Stimulated activated CD4-positive, alpha-beta T cell treated with anti-CD3 and anti-CD28 coated beads, TNF-alpha, amount 100 ng/mL, for 24 hours (primary cell): ENCODE results near the gene DYNLT3.

Experiments used
- DNase-seq, 3 experiments: peaks; one replicate each; pipeline ENCODE4 v3.0.0-alpha.2; 2020; ENCODE audit warnings: low read depth in 3 of 3

Gene DYNLT3, protein sequence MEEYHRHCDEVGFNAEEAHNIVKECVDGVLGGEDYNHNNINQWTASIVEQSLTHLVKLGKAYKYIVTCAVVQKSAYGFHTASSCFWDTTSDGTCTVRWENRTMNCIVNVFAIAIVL

DNA sequence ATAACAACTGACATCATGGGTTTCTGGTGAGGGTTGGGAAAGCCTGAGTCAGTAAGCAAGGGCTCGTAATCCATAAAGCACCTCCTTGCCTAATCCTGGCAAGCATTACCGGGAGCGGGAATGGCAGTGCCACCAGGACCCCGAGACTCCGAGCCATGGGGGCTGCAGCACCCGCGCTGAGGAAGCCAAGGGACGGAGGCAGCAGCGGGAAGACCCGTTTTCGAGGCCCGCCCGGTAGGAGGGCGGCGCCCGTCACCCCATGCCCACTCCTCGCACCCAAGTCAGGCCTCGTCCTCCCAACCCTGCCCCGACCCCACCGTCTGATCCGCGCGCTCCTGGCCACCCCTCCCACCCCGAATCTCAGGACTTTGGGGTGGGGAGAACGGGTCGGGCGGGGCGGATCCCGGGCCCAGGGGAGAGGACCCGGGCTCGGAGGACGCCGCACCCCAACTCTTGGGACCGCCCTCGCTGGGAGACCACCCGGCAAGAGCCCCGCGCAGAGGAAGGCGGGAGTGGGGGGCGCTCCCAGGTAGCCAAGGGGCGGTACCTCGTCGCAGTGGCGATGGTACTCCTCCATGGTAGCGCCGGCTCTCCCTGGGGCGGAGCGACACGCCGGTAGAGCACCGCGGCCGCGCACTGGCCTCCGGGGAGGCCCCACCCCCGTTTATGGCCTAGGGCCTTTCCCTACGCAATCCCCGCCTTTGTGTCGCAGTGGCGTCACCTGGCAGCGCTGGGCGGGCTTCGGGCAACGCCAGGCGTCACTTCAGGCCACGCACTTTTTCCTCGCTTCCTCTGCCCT, at the start of gene DYNLT3:
Gene DYNLT3, minus strand, starts transcription at position 638 of the 799 bp plus-strand sequence. Its CDS starts 61 bp downstream, at position 577.
- DNase-seq: peak; percentile 45 to 71 (median 45)

DNA sequence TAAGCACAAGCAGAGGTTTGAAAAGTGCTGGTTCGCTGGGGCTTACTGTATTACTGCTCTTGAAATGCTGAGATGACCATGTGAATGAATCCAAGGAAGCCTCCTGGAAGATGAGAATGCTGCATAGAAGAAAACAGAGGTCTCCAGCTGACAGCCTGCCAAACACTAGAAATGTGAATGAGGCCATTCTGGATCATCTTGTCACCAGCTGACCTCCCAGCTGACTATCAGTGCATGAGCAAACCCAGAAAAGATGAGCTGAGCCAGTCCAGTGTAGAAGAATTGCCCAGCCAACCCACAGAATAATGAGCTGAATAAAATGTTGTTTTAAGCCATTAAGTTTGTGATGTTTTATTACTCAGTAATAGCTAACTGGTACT, 49.1 kb upstream of the DYNLT3 start:
- DNase-seq: no peak

DNA sequence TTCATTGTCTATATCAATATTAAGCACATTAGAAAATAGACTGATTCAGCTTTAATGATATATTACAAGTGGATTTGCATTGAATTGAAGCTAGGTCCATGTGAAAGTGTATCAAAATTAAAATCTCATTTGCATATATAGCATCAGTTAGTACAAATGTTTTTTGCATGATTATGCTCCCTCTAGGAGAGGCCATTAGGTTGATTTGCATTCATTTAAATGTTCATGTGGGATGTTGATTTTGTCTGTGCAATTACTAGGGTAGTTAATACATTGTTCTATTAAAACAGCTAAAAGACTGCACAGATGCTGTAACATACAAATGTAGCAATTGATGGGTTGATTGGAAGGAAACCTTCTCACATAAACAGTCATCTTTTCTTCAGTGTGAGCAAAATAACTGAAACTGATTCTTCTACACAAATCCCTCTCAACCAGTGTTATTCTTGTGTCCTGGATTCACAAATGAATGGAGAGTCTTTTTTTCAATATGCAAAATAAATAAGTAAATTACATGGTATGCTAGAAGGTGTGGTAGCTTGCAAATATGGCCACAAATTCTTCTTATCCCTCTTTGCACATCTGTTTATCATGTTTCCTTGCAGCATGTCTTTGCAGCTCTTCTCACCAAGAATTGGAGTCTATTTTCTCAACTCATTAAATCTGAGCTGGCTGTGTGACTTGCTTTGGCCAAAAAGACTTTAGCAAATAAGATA, 48.6 kb upstream of the DYNLT3 start:
- no peak for DNase-seq

DNA sequence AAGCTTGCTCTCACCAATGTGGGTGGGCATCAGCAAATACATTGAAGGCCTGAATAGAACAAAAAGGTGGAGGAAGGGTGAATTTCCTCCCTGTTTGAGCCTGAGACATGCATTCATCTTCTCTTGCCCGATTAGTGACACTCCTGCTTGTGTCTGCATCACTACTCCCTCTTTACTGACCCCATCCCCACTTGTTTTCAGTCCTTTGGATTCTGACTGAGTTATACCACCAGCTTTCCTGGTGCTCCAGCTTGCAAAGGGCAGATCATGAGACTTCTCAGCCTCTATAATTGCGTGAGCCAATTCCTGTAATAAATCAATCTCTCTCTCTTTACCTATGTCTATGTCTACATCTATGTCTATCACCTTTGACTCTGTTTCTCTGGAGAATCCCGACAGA, 47.4 kb upstream of the DYNLT3 start:
- DNase-seq: no peak

DNA sequence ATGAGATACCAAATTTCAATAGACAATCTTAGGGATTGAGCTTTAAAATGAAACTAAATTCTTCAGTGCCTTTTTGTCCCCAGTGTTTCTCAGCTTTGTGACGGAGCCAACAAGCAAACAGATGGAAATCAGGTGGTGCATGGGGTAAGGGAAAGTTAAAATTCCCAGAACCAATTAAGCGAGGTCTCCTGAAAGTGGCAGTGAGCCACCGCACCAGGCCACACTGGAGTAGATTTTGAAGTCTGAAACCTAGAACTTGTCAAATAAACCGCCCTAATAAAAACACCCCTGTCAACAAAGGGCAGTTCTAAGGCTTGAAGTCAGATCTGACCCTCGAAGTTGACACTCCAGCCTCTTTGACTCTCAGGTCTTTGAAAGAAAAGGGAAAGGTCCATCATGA, 40.6 kb upstream of the DYNLT3 start:
- no peak for DNase-seq

DNA sequence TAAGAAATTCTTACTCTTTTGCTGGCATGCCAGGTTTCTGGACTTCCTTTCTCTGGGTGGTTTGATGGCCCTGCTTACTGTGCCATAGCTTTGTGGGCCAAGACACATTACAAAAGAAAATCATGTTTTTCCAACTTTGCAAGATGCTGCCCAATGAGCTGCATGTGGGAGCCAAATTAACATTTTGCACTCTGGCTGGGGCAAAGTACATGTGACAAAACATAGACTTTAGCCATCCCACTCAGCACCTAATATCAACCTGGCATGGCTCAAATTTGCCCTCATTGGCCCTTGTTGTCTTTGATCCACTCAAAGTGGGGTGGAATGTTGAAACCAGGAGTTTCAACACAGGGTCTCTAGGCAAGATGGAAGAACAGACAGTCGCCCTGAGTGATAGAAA, 40.0 kb upstream of the DYNLT3 start:
- DNase-seq: no peak

DNA sequence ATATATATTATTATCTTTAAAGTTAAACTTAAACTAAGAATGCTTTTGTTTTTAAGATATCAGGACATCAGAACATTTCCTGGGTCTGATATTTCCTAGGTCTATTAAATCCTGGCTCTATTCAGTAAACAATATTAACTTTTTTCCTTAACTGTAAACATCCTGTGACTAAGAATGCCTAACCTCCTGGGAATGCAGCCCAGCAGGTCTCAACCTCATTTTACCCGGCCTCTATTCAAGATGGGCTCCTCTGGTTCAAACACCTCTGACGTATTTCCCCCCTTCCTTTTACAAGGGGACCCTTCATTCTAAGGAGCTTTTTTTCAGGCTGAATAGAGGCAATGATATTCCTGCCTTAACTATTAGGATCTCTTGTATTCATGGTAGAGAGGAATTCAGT, 35.8 kb upstream of the DYNLT3 start:
- no peak for DNase-seq

DNA sequence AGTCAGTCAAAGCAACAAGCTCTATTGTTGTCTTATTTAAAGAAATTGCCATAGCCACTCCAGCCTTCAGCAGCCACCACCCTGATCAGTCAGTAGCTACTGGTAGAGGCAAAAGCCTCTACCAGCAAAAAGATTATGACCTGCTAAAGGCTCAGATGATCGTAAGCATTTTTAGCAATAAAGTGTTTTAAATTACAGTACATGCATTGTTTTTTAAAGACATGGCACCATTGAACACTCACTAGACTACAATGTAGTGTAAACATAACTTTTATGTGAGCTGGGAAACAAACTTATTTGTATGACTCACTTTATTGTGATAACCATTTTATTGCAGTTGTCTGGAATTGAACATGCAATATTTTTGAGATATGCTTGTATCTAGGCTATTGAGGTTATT, 32.3 kb upstream of the DYNLT3 start:
- no peak for DNase-seq

DNA sequence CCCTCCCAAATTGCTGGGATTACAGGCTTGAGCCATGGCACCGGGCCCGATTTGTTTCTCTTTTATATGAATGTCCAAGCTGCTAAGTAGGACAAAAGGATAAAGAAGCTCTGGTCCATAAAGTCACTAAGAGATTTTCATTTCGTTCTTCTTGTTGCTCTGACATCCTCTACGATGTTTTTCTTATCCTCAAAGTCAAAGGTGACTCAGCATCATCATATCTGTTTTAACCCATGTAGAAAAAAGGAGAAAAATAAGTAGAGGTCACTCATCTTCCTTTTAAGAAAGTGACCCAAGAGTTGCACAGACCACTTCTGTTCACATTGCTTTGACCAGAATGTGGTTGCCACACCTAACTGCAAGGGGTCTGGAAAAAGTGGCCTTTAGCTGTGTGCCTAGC, 29.3 kb upstream of the DYNLT3 start:
- no peak for DNase-seq

DNA sequence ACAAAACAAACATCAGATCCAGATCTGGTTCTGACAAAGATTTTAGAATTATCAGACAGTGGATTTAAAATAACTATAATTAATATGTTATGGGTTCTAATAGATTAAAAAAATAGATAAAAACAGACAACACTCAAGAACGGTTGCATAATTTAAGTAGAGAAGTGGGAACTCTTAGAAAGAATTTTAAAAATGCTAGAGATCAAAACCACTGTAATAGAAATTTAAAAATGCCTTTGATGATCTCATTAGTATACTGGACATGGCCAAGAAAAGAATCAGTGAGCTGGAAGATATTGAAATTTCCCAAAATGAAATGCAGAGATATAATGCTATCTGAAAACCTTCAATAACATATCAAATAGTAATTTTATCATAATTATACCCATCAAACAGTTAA, 28.3 kb upstream of the DYNLT3 start:
- DNase-seq: no peak

DNA sequence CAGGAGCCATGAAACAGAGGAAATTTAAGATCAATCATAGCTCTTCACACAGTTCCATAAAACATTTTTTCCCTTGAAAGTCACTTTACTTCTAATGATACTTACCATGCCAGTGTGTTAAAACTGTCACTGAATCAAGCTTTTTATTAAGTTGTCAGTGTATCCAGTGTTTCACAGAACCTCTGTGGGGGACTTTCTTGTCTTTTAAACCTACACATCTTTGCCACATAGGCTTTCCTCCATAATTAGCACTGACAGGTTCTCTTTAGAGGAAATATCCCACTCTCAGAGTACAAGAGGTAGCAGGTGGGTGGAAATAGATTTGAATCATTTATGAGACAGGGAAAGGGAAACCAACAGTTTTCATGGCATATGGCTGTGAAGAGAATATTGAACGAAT, 25.8 kb upstream of the DYNLT3 start:
- no peak for DNase-seq

DNA sequence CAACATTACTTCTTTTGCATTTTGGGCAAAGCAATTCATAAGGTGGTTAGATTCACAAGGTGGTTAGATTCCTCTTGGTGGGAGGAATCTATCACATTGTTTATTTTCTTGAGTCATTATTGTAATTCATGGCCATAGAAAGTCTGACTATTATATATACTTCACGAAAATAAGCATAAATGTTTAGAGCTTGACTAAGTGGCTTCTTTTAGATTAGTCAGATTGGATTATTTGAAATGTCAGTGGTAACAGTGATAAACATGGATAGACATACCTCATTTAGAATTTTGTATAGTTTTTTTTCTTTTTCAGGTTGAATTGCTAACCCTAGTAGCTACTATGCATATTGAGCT, 24.9 kb upstream of the DYNLT3 start:
- DNase-seq: no peak

DNA sequence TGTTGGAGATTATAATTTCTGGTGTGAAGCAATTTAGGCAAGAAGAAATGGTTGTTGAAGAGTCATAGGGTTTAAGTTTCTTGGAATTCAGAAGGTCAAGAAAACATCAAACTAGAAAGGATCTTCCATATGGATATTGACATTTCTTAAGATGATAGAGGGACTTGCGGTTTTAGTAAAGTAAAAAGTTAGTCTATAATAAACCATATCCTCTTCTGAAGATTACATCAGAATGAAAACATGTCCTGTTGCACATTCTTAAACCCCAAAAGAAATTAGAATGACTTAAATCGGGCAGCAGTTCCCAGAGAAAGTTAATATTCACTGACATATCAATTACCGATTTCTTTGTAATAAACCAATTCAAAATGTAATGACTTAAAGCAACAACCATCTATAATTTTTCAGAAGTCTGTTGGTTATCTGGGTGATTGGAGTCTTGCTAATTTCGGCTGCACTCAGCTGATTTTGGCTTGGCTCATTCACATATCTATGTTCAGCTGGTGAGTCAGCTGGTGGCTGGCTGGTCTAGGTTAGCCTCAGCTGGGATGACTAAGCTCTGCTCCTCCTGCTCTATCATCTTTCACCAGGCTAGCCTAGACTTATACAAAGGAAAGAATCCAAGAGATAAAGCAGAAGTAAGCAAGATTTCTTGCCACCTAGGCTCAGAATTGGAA, 24.4 kb upstream of the DYNLT3 start:
- no peak for DNase-seq

DNA sequence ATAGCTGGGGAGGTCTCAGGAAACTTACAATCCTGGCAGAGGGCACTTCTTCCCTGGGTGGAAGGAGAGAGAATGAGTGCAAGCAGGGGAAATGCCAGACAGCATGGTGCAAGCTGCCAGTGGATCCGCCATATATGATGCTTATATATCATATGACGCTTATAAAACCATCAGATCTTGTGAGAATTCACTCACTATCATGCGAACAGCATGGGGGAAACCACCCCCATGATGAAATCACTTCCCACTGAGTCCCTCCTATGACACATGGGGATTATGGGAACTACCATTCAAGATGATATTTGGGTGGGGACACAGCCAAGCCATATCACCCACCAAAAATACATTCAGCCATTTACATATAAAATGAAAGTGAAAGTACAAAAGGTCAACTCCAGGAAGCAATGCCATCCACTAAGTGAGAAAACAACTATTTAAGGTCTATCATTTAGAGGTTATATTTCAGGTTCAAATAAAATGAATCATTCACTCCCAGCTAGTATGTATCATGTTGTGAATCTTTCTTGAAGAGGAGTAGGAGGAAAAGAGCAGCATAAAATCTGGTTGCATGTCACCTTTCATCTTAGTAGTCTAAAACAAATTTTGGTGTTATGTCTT, 20.3 kb upstream of the DYNLT3 start:
- DNase-seq: no peak

DNA sequence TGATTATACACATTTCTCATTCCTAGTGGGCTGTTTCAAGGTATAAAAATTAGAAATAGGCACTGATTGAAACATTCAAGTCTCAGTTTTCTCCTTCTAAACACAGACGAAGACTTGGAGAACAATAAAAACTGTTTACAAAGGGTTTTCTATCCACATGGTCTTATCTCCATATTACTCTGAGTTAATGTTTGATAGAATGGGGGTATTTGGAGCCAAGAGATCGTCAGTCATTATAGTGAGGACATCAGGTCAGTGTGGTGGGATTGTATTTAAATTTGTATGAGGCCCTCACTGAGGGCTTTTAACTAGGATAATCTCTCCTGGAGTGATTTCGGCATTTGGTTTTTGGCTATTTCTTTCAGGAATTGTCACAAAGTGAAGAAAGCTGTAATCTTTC, 16.4 kb upstream of the DYNLT3 start:
- DNase-seq: no peak

DNA sequence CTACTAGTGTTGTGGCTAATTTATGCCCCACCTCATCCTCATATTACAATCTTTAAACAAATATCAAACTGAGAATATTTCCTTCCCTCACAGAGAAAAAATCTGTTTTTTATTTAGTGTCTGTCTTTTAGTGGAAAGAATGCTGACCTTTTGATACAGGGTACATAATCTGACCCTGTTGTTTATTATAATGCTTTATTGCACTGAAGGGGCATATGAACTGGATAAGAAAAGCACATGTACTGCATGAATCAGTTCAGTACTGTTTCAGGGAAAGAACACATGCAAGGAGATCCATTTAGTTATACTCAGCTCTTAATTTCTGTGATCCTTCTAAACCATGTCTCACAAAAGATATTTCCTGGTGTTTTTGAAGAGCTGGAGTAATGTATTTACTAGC, 15.5 kb upstream of the DYNLT3 start:
- DNase-seq: no peak

DNA sequence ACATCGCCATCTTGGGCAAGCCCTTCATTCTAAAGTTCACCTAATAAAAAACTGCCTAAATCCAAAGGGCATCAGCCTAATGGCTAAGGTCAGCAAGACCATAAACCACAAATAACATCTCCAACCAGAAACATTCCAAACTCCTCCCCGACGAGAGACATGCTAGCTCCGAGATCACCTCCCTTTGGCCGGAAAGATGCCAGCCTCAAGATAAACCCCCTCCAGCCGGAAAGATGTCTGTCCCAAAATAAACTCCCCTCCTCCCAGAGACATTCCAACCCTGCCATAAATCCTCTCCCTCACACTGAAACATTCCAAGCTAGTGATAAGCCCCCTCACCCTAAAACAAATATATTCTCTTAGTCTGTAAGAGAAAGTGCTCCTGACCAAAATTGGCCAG, 13.3 kb upstream of the DYNLT3 start:
- no peak for DNase-seq

DNA sequence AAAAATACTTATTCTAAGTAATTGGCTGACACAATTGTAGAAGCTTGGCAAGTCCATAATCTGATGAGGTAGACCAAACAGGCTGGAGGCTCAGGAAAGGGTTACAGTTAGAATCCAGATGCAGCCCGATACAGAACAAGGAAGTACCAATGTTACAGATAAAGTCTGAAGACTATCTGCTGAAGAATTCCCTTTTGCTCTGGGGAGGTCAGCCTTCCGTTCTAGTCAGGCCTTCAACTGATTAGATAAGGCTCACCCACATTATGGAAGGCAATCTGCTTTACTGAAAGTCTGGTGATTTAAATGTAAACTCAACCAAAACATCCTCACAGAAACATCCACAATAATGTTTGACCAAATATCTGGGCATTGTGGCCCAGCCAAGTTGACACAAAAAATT, 7.4 kb upstream of the DYNLT3 start:
- no peak for DNase-seq

DNA sequence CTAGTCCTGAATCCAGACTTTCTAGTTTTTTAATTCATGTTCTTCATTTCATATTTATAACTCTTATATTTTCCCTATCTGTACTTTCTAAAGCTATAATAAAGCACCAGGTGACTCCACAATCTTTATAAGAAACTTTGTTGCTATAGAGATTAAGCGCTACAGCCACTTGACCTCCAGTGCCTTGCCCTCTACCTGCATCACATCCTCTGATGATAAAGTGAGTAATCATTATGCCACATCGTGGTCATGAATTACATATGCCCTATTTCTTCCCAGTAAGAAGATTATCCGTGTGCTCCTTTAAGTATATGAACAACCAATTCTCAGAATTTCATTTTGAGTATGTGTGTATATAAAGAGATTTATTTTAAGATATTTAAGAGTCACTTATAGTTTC, 6.8 kb upstream of the DYNLT3 start:
- no peak for DNase-seq

DNA sequence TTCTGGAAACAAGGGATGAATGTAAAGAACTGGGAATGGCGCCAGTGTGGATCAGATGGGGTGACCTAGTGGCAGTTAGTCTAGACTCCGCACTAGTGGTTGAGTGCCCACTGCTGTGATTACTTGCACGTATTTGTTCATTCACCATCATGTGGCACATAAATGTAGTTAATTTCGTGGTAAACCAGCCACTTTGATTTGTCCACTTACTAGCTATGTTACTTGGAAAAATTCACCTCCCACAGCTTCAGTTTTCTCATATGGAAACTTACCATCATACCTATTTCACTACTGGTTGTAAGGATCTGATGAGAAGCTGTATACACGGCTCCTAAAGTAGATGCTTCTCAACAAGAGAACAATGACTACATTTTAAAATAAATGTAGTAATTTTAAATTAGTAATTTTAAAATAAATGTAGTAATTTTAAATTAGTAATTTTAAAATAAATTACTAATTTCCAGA, 394 bp upstream of the DYNLT3 start:
- DNase-seq: no peak

DNA sequence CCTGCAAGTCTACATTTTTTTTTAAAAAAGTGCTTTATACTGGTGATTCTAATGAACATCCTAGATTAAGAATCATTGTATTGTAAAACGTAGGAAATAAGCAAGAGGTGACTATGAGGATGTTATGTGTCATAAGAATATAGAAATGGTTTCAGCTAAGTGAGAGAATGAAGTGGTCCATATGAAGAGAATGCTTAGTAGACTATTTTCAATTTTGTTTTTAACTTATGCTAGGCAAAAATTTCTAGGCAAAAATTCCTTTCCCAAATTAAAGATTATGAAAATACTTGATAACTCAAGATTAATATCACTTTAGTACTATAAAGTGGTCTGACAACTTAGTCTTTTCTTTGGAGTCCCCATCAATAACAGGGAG, 825 bp downstream of the DYNLT3 start:
- no peak for DNase-seq

DNA sequence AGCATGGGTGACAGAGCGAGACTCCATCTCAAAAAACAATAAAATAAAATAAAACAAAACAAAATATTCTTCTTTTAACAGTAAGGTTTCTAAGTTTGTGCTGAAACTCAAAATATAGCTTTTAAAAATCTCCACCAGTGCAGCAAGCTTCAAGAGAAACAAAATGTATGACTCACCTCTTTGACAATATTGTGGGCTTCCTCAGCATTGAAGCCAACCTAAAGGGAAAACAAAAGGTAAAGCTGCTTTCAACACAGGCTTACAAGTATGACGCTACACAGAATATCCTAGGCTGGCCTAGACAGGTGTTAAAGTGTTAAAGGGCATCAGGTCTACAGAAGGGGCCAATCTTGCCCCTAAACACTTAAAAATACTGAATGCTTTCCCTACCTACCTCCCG, 1.2 kb downstream of the DYNLT3 start:
- DNase-seq: no peak
